DND-41 (cell line): ENCODE data around the gene VWA3B.

Experiments used
- CTCF ChIP-seq: IDR thresholded peaks from 2 replicates; pipeline ENCODE4 v1.5.1; 2012; ENCODE audit warnings: borderline replicate concordance, low read length, moderate library complexity, mild to moderate bottlenecking; ENCODE audit not compliant: poor library complexity, severe bottlenecking; ENCODE audit errors: extremely low read depth
- EZH2 ChIP-seq: IDR thresholded peaks from 3 replicates; pipeline ENCODE4 v1.6.1; 2012; ENCODE audit warnings: borderline replicate concordance, low read depth, mild to moderate bottlenecking, moderate library complexity, low read length, inconsistent platforms; ENCODE audit not compliant: severe bottlenecking

GRCh38 chr2:98043101-98043500, 43.9 kb upstream of the VWA3B start:
- TF ChIP-seq CTCF (no peak), EZH2 (no peak)
